ENCODE data around the gene UNC5B.

DNA sequence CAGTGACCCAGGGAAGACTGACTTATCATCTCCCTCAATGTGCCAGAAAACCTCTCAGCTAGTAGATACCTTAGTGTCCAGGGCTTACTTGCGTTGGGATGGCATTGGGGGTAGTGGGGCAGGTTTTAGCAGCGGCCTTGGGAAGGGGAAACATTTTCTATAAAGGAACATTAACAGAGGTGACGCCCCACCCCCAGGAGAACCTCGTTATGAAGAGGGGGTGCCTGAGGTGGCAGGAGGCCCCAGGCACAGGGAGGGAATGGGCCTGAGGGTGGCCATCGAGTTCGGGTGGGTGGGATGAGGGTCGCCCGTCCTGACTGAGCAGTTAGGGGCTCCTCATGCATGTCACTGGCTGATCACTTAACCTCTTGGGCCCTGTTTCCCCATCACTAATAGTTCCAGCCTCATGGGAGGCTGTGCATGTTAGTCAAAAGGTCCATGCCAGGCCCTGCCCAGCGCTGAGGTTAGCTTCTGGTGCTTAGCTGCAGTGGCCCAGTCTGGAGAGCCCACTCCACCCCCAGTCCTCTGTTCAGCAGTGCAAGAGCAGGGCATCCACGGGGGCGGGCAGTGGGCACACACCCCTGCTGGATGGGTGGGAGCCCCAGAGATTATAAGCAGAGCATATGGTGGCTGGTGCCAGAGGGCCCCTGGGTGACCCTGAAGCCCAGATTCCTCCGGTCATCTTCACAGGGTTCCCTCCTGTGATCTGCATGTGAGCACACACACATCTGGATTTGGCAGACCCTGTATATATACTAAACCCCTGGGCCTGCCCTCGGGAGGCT is 27.0 kb downstream of the UNC5B start:
- TF ChIP-seq POLR2A (IDR thresholded peaks at IDR 0.05) = no peak
- TF ChIP-seq, protein P1, sequence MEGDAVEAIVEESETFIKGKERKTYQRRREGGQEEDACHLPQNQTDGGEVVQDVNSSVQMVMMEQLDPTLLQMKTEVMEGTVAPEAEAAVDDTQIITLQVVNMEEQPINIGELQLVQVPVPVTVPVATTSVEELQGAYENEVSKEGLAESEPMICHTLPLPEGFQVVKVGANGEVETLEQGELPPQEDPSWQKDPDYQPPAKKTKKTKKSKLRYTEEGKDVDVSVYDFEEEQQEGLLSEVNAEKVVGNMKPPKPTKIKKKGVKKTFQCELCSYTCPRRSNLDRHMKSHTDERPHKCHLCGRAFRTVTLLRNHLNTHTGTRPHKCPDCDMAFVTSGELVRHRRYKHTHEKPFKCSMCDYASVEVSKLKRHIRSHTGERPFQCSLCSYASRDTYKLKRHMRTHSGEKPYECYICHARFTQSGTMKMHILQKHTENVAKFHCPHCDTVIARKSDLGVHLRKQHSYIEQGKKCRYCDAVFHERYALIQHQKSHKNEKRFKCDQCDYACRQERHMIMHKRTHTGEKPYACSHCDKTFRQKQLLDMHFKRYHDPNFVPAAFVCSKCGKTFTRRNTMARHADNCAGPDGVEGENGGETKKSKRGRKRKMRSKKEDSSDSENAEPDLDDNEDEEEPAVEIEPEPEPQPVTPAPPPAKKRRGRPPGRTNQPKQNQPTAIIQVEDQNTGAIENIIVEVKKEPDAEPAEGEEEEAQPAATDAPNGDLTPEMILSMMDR (IDR thresholded peaks at IDR 0.05) = no peak
